ENCODE measurements around the gene CDH18.

DNA sequence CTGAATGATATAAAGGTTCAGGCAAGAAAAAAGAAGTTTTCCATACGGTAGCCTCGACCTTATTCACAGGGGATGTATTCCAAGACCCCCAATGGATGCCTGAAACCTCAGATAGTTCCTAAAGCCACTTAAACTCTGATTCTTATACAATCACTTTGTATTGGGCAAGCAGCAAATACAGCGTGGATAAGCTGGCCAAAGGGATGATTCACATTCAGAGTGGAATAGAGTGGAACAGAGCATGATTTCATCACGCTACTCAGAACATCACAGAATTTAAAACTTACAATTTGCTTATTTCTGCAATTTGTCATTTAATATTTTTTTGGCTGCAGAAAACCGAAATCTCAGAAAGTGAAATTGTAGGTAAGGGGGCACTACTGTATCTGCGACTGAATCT lies 40.5 kb upstream of the CDH18 start:
- TF ChIP-seq, protein P1, sequence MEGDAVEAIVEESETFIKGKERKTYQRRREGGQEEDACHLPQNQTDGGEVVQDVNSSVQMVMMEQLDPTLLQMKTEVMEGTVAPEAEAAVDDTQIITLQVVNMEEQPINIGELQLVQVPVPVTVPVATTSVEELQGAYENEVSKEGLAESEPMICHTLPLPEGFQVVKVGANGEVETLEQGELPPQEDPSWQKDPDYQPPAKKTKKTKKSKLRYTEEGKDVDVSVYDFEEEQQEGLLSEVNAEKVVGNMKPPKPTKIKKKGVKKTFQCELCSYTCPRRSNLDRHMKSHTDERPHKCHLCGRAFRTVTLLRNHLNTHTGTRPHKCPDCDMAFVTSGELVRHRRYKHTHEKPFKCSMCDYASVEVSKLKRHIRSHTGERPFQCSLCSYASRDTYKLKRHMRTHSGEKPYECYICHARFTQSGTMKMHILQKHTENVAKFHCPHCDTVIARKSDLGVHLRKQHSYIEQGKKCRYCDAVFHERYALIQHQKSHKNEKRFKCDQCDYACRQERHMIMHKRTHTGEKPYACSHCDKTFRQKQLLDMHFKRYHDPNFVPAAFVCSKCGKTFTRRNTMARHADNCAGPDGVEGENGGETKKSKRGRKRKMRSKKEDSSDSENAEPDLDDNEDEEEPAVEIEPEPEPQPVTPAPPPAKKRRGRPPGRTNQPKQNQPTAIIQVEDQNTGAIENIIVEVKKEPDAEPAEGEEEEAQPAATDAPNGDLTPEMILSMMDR (IDR thresholded peaks at IDR 0.05; ENCODE audit: low read length) = no peak
- no peak for TF ChIP-seq EZH2 (IDR thresholded peaks at IDR 0.05; ENCODE audit: borderline replicate concordance, low read length)

All from OCI-LY1 (cell line).